OCI-LY7 (cell line): ENCODE results near the gene WWOX. TPM values are rescaled to one million over a fixed set of nuclear protein-coding genes. Genes with fewer than 3 reads are reported as not detected.

Experiments used
- BruUV-seq: library from RNA; stranded (reverse); fragments of 400-500 nt; replicated peaks from 2 replicates; lab custom pipeline; 2021; lab: Mats Ljungman, UMichigan
- CTCF ChIA-PET: fragments of 300-600 bp; sonication (Branson Sonifier 250); formaldehyde crosslinking; loops from one replicate; lab custom pipeline; 2022; ENCODE audit warnings: antibody characterized with exemption; ENCODE audit not compliant: unreplicated experiment; lab: Charles Lee
- POLR2A ChIA-PET: fragments of 300-600 bp; sonication (Branson Sonifier 250); formaldehyde crosslinking; loops from one replicate; lab custom pipeline; 2022; ENCODE audit warnings: antibody characterized with exemption; lab: Charles Lee
- DNase-seq: peaks from one replicate; pipeline ENCODE4 v3.0.0-alpha.2; 2015; ENCODE audit warnings: low spot score
- H2AFZ ChIP-seq: fragments of 200-600 bp; sonication (generic), shearing (Covaris generic); 2 replicates; pipeline ENCODE4 v1.6.1; 2014; ENCODE audit warnings: mild to moderate bottlenecking, antibody characterized with exemption, low read length, moderate library complexity
- H3K27ac ChIP-seq: fragments of 200-600 bp; sonication (generic); 2 replicates; pipeline ENCODE4 v1.5.1; 2014; ENCODE audit warnings: mixed run types, low read depth, mild to moderate bottlenecking, moderate library complexity, low read length, inconsistent platforms; ENCODE audit not compliant: poor library complexity, severe bottlenecking
- H3K36me3 ChIP-seq: fragments of 200-600 bp; sonication (generic); 2 replicates; pipeline ENCODE4 v1.6.1; 2014; ENCODE audit warnings: mild to moderate bottlenecking, antibody characterized with exemption, low read length, moderate library complexity, mixed read lengths; ENCODE audit not compliant: insufficient read depth
- H3K4me1 ChIP-seq: fragments of 200-600 bp; sonication (generic); 2 replicates; pipeline ENCODE4 v1.5.1; 2014; ENCODE audit warnings: mild to moderate bottlenecking, low read length; ENCODE audit not compliant: insufficient read depth, poor library complexity, severe bottlenecking
- H3K4me2 ChIP-seq: fragments of 200-600 bp; sonication (generic); 2 replicates; pipeline ENCODE4 v1.6.1; 2014; ENCODE audit warnings: mild to moderate bottlenecking, low read length
- H3K4me3 ChIP-seq: fragments of 200-600 bp; sonication (generic); 2 replicates; pipeline ENCODE4 v1.5.1; 2014; ENCODE audit warnings: mild to moderate bottlenecking, low read depth, low read length; ENCODE audit not compliant: poor library complexity, severe bottlenecking
- H3K79me2 ChIP-seq: fragments of 200-600 bp; sonication (generic); 2 replicates; pipeline ENCODE4 v1.6.1; 2016; ENCODE audit warnings: low read depth, mild to moderate bottlenecking, low read length, moderate library complexity, mixed read lengths; ENCODE audit not compliant: insufficient read depth
- H3K9me2 ChIP-seq: fragments of 200-600 bp; sonication (generic); 2 replicates; pipeline ENCODE4 v1.6.1; 2016; ENCODE audit warnings: mild to moderate bottlenecking, low read length, mixed read lengths; ENCODE audit not compliant: insufficient read depth
- H3K9me3 ChIP-seq: fragments of 200-600 bp; sonication (generic); 2 replicates; pipeline ENCODE4 v1.6.1; 2014; ENCODE audit warnings: mild to moderate bottlenecking, mixed run types, low read length, mixed read lengths
- H4K20me1 ChIP-seq: fragments of 200-600 bp; sonication (generic); 2 replicates; pipeline ENCODE4 v1.6.1; 2014; ENCODE audit warnings: mild to moderate bottlenecking, antibody characterized with exemption, low read length, moderate library complexity, mixed read lengths; ENCODE audit not compliant: insufficient read depth
- EZH2phosphoT487 ChIP-seq: fragments of 200-600 bp; sonication (generic); IDR thresholded peaks from 2 replicates; pipeline ENCODE4 v1.6.1; 2018; ENCODE audit warnings: low read depth, borderline replicate concordance, mild to moderate bottlenecking, mixed run types, antibody characterized with exemption, low read length, moderate library complexity, mixed read lengths
- intact Hi-C: fragments of 100-400 bp; cut with micrococcal nuclease; formaldehyde crosslinking; loops from one replicate; pipeline ENCODE4 v1.10.0; 2022; ENCODE audit not compliant: unreplicated experiment
- total RNA-seq, 2 experiments: library from RNA; depleted of rRNA in 1 of 2; stranded (reverse); fragments of >200 nt in 1 of 2; shearing (Covaris generic) in 1 of 2; gene quantifications; 2 replicates each; pipeline ENCODE4 v1.2.3, GENCODE V29; 2014 to 2022
- TF ChIP-seq, protein P1 (sequence below): fragments of 200-600 bp; sonication (generic); conservative IDR thresholded peaks from 2 replicates; pipeline ENCODE4 v1.5.1; 2014; ENCODE audit warnings: mild to moderate bottlenecking, antibody characterized with exemption, low read length, moderate library complexity, mixed read lengths

WWOX gene
- total RNA-seq, 2 experiments from 2014 or later = 40.2 to 47.6 TPM

- CTCF ChIA-PET = no interaction called here
- no peak overlapping the region for H3K4me2 ChIP-seq
- BruUV-seq = no TSS peak
- no peaks in the 10 kb centered on the region for H3K79me2 ChIP-seq
- H3K36me3 ChIP-seq = no peaks in the 10 kb centered on the region
- intact Hi-C loops = no loop called here
- H3K4me1 ChIP-seq = no peaks in the 10 kb centered on the region
- no peak overlapping the region for H3K27ac ChIP-seq
- no peak for DNase-seq
- H2AFZ ChIP-seq = no peak overlapping the region
- no peak overlapping the region for H3K4me3 ChIP-seq
- POLR2A ChIA-PET = interaction anchor here (0.6 to 1.6 kb wide), 2 partner anchors 12 to 166 kb away, joined by 3 to 8 read pairs; no protein-coding TSS in a partner anchor
- TF ChIP-seq, protein P1, sequence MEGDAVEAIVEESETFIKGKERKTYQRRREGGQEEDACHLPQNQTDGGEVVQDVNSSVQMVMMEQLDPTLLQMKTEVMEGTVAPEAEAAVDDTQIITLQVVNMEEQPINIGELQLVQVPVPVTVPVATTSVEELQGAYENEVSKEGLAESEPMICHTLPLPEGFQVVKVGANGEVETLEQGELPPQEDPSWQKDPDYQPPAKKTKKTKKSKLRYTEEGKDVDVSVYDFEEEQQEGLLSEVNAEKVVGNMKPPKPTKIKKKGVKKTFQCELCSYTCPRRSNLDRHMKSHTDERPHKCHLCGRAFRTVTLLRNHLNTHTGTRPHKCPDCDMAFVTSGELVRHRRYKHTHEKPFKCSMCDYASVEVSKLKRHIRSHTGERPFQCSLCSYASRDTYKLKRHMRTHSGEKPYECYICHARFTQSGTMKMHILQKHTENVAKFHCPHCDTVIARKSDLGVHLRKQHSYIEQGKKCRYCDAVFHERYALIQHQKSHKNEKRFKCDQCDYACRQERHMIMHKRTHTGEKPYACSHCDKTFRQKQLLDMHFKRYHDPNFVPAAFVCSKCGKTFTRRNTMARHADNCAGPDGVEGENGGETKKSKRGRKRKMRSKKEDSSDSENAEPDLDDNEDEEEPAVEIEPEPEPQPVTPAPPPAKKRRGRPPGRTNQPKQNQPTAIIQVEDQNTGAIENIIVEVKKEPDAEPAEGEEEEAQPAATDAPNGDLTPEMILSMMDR = no peak
- no peak for TF ChIP-seq EZH2phosphoT487
- no peaks in the 10 kb centered on the region for H4K20me1 ChIP-seq
- H3K9me2 ChIP-seq = no peaks in the 10 kb centered on the region
- no peaks in the 10 kb centered on the region for H3K9me3 ChIP-seq
Observed at GRCh38 chr16:79100447-79100846, 1001.0 kb downstream of the WWOX start.

DNA sequence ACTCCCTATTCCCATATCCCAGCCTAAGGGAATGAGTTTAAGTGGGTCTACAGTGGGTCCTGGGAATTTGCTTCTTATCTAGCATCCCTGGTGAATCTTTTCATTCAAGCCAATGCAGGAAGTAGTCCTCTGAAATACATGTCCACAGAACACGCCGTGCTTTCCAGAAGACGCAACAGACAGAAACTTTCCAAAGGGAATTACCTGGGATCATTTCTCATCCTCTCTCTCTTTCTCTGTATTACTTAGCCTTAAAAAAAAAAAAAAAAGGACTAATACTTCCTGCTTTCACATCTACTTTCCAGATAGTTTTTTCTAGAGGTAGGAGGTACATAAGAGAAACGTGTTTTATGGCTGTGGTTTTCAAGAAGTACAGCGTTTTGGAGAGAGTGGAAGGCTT is 1002.0 kb downstream of the WWOX start:
- Histone ChIP-seq H3K4me3 (no peak overlapping the region), H3K79me2 (no peaks in the 10 kb centered on the region), H3K4me2 (no peak overlapping the region), H3K27ac (no peak overlapping the region), H2AFZ (no peak overlapping the region), H3K9me3 (no peaks in the 10 kb centered on the region), H3K9me2 (no peaks in the 10 kb centered on the region), H3K4me1 (no peaks in the 10 kb centered on the region), H3K36me3 (no peaks in the 10 kb centered on the region), H4K20me1 (no peaks in the 10 kb centered on the region)
- TF ChIP-seq EZH2phosphoT487 = no peak
- TF ChIP-seq, protein P1 = no peak
- DNase-seq = no peak
- no TSS peak for BruUV-seq
- intact Hi-C loops = no loop called here
- CTCF ChIA-PET = no interaction called here
- POLR2A ChIA-PET = interaction anchor here (1.6 kb wide), 1 partner anchor 13 kb away, joined by 3 read pairs; no protein-coding TSS in a partner anchor

DNA sequence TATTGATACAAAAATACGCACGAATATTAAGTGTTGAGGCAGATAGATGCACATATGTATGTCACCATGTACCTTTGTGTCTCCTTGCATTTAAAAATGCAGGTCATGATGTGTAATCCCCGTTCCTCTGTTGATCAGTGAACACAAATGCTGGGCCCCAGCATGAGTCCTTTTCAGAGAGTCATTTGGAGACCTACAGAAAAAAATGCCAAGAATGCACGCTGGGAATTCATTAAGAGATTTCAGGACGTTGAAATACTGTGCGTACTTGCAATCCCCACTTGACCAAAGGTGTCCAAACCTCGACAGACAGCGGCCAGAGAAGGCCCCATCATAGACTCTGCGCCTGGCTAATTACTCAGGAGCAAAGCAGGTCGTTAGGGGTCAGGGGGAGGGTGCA is 1005.1 kb downstream of the WWOX start:
- no peaks in the 10 kb centered on the region for H3K4me1 ChIP-seq
- H3K9me2 ChIP-seq = no peaks in the 10 kb centered on the region
- ChIA-PET CTCF (no interaction called here), POLR2A (no interaction called here)
- H3K4me2 ChIP-seq = no peak overlapping the region
- TF ChIP-seq EZH2phosphoT487 = no peak
- TF ChIP-seq, protein P1 = no peak
- H3K79me2 ChIP-seq = no peaks in the 10 kb centered on the region
- intact Hi-C loops = no loop called here
- no peaks in the 10 kb centered on the region for H3K9me3 ChIP-seq
- H3K4me3 ChIP-seq = no peak overlapping the region
- H3K27ac ChIP-seq = no peak overlapping the region
- DNase-seq = no peak
- H2AFZ ChIP-seq = no peak overlapping the region
- BruUV-seq = no TSS peak
- no peaks in the 10 kb centered on the region for H4K20me1 ChIP-seq
- no peaks in the 10 kb centered on the region for H3K36me3 ChIP-seq
